ENCODE measurements around the gene ZNF837.

The ZNF837 gene

GRCh38 chr19:58380662-58381459, at the start of gene ZNF837:
ZNF837 (minus strand) TSS chr19:58381030; CDS start chr19:58369332, 11,698 bp downstream.
- DNase-seq (ENCODE audit: low read depth), result peak; percentile 100
- peak within 1 kb of the TSS; percentile 78 for H3K4me3 ChIP-seq (ENCODE audit: low read depth, low read length)
- TF ChIP-seq, protein P1, sequence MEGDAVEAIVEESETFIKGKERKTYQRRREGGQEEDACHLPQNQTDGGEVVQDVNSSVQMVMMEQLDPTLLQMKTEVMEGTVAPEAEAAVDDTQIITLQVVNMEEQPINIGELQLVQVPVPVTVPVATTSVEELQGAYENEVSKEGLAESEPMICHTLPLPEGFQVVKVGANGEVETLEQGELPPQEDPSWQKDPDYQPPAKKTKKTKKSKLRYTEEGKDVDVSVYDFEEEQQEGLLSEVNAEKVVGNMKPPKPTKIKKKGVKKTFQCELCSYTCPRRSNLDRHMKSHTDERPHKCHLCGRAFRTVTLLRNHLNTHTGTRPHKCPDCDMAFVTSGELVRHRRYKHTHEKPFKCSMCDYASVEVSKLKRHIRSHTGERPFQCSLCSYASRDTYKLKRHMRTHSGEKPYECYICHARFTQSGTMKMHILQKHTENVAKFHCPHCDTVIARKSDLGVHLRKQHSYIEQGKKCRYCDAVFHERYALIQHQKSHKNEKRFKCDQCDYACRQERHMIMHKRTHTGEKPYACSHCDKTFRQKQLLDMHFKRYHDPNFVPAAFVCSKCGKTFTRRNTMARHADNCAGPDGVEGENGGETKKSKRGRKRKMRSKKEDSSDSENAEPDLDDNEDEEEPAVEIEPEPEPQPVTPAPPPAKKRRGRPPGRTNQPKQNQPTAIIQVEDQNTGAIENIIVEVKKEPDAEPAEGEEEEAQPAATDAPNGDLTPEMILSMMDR (IDR thresholded peaks at IDR 0.05; ENCODE audit: low read depth, low read length, missing control alignments), result no peak
- in situ Hi-C loops (cut with HindIII; ENCODE audit: low sequenced_read_pairs), result no loop called here

DNA sequence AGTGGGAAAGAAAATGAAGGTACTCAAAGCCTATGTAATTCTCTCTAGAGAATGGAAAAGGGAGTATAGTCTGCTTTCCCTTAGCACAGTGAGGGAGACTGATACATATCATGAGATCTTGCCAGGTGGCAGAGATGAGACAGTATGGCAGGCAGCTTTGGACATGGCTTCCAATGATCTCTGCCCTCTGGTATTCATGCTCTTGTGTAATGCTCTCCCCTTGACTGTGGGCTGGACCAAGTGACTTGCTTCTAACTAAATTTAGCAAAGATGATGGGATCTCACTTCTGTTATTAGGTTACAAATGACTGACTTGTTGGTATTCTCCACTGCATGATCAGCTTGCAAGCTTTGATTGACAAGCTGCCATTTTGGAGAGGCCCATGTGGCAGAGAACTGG, 48.9 kb upstream of the ZNF837 start:
- no peak overlapping the region for H3K4me3 ChIP-seq (ENCODE audit: low read depth, low read length)
- in situ Hi-C loops (cut with HindIII; ENCODE audit: low sequenced_read_pairs), result no loop called here
- TF ChIP-seq, protein P1 (IDR thresholded peaks at IDR 0.05; ENCODE audit: low read depth, low read length, missing control alignments), result no peak
- DNase-seq (ENCODE audit: low read depth), result no peak

DNA sequence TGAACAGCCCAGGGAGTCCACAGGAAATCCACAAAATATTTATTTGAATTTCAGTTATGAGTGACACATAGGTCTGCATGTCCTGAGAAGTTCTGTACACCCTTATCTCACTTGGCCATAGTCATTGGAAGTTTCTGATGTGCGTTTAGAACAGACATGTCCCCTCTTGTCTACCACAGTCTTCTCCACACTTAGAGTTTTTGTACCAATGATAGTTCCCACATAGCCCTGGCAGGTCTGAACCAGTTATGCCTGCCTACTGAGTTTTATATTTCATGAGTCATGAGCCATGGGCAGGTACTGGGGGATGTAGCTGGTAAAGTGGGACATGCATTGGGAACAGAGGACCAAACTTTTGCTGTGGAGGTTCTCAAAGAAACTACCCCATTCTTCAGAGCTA, 47.8 kb upstream of the ZNF837 start:
- TF ChIP-seq, protein P1 (IDR thresholded peaks at IDR 0.05; ENCODE audit: low read depth, low read length, missing control alignments), result no peak
- in situ Hi-C loops (cut with HindIII; ENCODE audit: low sequenced_read_pairs), result no loop called here
- no peak for DNase-seq (ENCODE audit: low read depth)
- no peak overlapping the region for H3K4me3 ChIP-seq (ENCODE audit: low read depth, low read length)

- in situ Hi-C loops (cut with HindIII; ENCODE audit: low sequenced_read_pairs), result no loop called here
- H3K4me3 ChIP-seq (ENCODE audit: low read depth, low read length), result no peak overlapping the region
- DNase-seq (ENCODE audit: low read depth), result no peak
These were observed 36.2 kb upstream of the ZNF837 start for GRCh38 chr19:58417071-58417470.

DNA sequence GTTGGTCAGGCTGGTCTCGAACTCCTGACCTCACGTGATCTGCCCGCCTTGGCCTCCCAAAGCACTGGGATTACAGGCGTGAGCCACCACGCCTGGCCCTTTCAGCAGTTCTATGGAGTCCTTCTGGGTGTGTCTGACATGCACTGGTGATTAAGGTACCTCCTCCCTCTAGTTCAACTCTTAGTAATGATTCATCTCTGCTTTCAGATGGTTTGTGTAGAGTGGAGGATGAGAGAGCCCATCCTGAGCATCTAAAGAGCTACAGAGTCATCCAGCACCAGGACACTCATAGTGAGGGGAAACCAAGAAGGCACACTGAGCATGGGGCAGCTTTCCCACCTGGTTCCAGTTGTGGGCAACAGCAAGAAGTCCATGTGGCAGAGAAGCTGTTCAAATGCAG, 35.8 kb upstream of the ZNF837 start:
- DNase-seq (ENCODE audit: low read depth), result no peak
- in situ Hi-C loops (cut with HindIII; ENCODE audit: low sequenced_read_pairs), result no loop called here
- H3K4me3 ChIP-seq (ENCODE audit: low read depth, low read length), result no peak overlapping the region
- TF ChIP-seq, protein P1 (IDR thresholded peaks at IDR 0.05; ENCODE audit: low read depth, low read length, missing control alignments), result no peak

More at GRCh38 chr19:58417071-58417470, 36.2 kb upstream of the ZNF837 start:
- TF ChIP-seq, protein P1 (IDR thresholded peaks at IDR 0.05; ENCODE audit: low read depth, low read length, missing control alignments), result no peak

DNA sequence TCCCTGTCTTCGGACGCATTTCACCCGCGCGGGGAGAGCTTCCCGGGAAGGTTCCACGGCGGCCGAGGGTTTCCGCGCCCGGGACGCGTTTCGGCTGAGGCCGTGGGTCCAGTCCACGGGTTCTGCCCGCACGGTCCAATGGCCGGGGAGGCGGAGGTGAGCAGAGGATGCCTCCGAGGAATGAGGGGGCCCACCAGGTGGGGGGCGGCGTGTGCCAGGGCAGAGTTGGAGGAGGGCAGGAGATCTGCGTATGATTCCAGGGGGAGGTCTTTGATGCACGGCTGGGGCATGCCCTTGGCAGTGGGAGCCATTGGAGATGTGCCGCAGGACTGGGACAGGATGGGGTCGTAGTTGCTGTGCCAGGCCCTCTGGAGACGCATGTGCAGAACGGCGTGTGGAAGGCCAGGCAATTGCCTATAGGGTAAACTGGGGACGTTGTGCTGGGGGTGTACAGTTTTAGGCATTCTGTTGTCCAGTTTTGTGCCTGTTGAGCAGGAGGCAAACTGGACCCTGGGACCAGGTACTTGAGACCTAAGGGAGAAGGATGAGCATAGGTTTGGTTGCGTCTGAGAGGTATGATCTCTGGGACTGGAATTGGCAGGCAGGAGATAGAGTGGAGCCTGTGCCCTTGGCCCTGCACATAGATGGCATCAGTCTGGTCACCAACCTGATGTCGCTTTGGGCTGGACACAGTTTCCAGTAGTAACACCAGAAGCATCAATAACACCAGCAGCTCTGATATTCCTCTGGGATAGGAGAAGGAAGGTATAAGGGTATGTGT, 28.4 kb upstream of the ZNF837 start:
- DNase-seq (ENCODE audit: low read depth), result no peak
- TF ChIP-seq, protein P1 (IDR thresholded peaks at IDR 0.05; ENCODE audit: low read depth, low read length, missing control alignments), result no peak
- peak overlapping the region; percentile 93 for H3K4me3 ChIP-seq (ENCODE audit: low read depth, low read length)
- in situ Hi-C loops (cut with HindIII; ENCODE audit: low sequenced_read_pairs), result no loop called here
